K562 (cell line): ENCODE data around the gene ABAT. TPM values are rescaled to one million over a fixed set of nuclear protein-coding genes. Genes with fewer than 3 reads are reported as not detected.

ENCODE experiments used
- ATAC-seq: fragments of 200-7000 bp; cut with Tn5 transposase; 3 replicates; pipeline ENCODE4 v1.9.1; 2020; ENCODE audit warnings: moderate library complexity
- BruUV-seq: library from RNA; stranded (reverse); fragments of 400-500 nt; replicated peaks from 2 replicates; lab custom pipeline; 2021; lab: Mats Ljungman, UMichigan
- CTCF ChIA-PET: fragments of 300-600 bp; formaldehyde crosslinking; extraction: SDS; loops from one replicate; lab custom pipeline; 2021; ENCODE audit warnings: low intra/inter-chr PET ratio; lab: Yijun Ruan, JAX
- POLR2A ChIA-PET: fragments of 300-600, 350-650 bp; sonication (Branson Sonifier 250); formaldehyde crosslinking; extraction: SDS; loops from one replicate; lab custom pipeline; 2021; ENCODE audit warnings: antibody characterized with exemption, inconsistent platforms; lab: Yijun Ruan, JAX
- DNase-seq, 4 experiments: peaks; one replicate each; pipeline versions ENCODE4 v3.0.0 to v3.0.0-alpha.2; 2011 to 2018; ENCODE audit warnings: low spot score in 3 of 4, mixed read lengths in 3 of 4; ENCODE audit errors: extremely low read depth in 1 of 4
- FAIRE-seq: peaks from 2 replicates; lab custom pipeline; 2011; peaks lifted over from hg19 to GRCh38; lab: Jason Lieb, UNC
- H2AFZ ChIP-seq: 2 replicates; pipeline ENCODE4 v1.6.0; 2011; ENCODE audit warnings: low read depth, low read length, control low read depth, inconsistent platforms
- H3K27ac ChIP-seq: fragments of 200-600 bp; 3 replicates; pipeline ENCODE4 v1.8.0; 2011; ENCODE audit warnings: low read depth, mild to moderate bottlenecking, control low read depth, inconsistent platforms, low read length, moderate library complexity, mixed read lengths; ENCODE audit errors: extremely low read depth
- H3K27me3 ChIP-seq, 2 experiments: fragments of 300-600 bp in 1 of 2; 2 replicates in 1 of 2; 3 replicates in 1 of 2; pipeline versions ENCODE4 v1.6.0 to v1.8.0; 2011; ENCODE audit warnings: inconsistent platforms in 2 of 2, low read length in 2 of 2, mild to moderate bottlenecking in 1 of 2, mixed read lengths in 1 of 2, moderate library complexity in 1 of 2; ENCODE audit not compliant: control insufficient read depth in 2 of 2, insufficient read depth in 2 of 2
- H3K36me3 ChIP-seq: fragments of 300-600 bp; 3 replicates; pipeline ENCODE4 v1.8.0; 2011; ENCODE audit warnings: mild to moderate bottlenecking, low read length, inconsistent platforms; ENCODE audit not compliant: control insufficient read depth, insufficient read depth
- H3K4me1 ChIP-seq, 2 experiments: fragments of 200-600 bp in 1 of 2; replicated peaks in 1 of 2; 2 replicates in 1 of 2; 3 replicates in 1 of 2; pipeline versions ENCODE4 v1.5.1 to v1.8.0; 2011; ENCODE audit warnings: inconsistent platforms in 2 of 2, low read length in 2 of 2, mild to moderate bottlenecking in 1 of 2, mixed read lengths in 1 of 2, moderate library complexity in 1 of 2; ENCODE audit not compliant: control insufficient read depth in 2 of 2, insufficient read depth in 2 of 2
- H3K4me2 ChIP-seq: 2 replicates; pipeline ENCODE4 v1.6.1; 2011; ENCODE audit warnings: low read length, control low read depth, inconsistent platforms, mixed read lengths; ENCODE audit not compliant: insufficient read depth
- H3K4me3 ChIP-seq: fragments of 200-600 bp; sonication (generic), shearing (Covaris generic); 2 replicates; pipeline ENCODE4 v1.5.1; 2016; ENCODE audit warnings: control low read depth, inconsistent platforms
- H3K79me2 ChIP-seq: fragments of 200-600 bp; 3 replicates; pipeline ENCODE4 v1.8.0; 2011; ENCODE audit warnings: low read length, inconsistent platforms; ENCODE audit not compliant: control insufficient read depth, insufficient read depth
- H3K9ac ChIP-seq, 2 experiments: 2 replicates each; pipeline versions ENCODE4 v1.6.0 to v1.6.1; 2011; ENCODE audit warnings: low read depth in 2 of 2, low read length in 2 of 2, control low read depth in 1 of 2, inconsistent platforms in 1 of 2, mild to moderate bottlenecking in 1 of 2, mixed read lengths in 1 of 2; ENCODE audit not compliant: insufficient read depth in 1 of 2
- H3K9me1 ChIP-seq: one replicate; pipeline ENCODE4 v1.6.0; 2011; ENCODE audit warnings: inconsistent platforms, mild to moderate bottlenecking, low read length, moderate library complexity; ENCODE audit not compliant: control insufficient read depth, insufficient read depth
- H3K9me3 ChIP-seq: replicated peaks from 2 replicates; pipeline ENCODE4 v1.5.1; 2011; ENCODE audit warnings: low read depth, low read length, inconsistent platforms; ENCODE audit not compliant: control insufficient read depth, insufficient read depth
- H4K20me1 ChIP-seq: replicated peaks from 2 replicates; pipeline ENCODE4 v1.6.1; 2011; ENCODE audit warnings: low read length, inconsistent platforms, mixed read lengths; ENCODE audit not compliant: control insufficient read depth, insufficient read depth
- FOXA1 ChIP-seq: fragments of 450-650 bp; IDR thresholded peaks from 2 replicates; pipeline ENCODE4 v1.6.1; 2016; ENCODE audit warnings: mild to moderate bottlenecking, borderline replicate concordance
- STAT5B ChIP-seq: fragments of 250-450 bp; sonication (Bioruptor Pico); IDR thresholded peaks from 2 replicates; pipeline ENCODE4 v1.8.0; 2021; ENCODE audit warnings: mild to moderate bottlenecking, inconsistent platforms
- ZNF507 ChIP-seq: conservative IDR thresholded peaks from 2 replicates; pipeline ENCODE4 v1.6.1; 2017; ENCODE audit warnings: missing genetic modification characterization, missing compliant biosample characterization
- WGBS: fragments of 100-300 bp; shearing (Covaris generic); methylation state at CpG from one replicate; pipeline ENCODE4 v1.1.6; 2016; ENCODE audit warnings: low coverage, mixed read lengths; ENCODE audit not compliant: insufficient coverage; ENCODE audit errors: missing lambda C conversion rate; 5-methylcytosine and 5-hydroxymethylcytosine counted together
- in situ Hi-C: fragments of 300-500 bp; cut with MboI; formaldehyde crosslinking; loops from 4 replicates; pipeline ENCODE4 v1.15.0; 2018; ENCODE audit warnings: inconsistent platforms, mixed read lengths
- intact Hi-C: fragments of 100-400 bp; cut with micrococcal nuclease; formaldehyde crosslinking; loops from 2 replicates; pipeline ENCODE4 v1.14.2; 2022
- polyA plus RNA-seq, 8 experiments: library from polyadenylated mRNA; depleted of rRNA in 4 of 8; stranded (reverse) in 5 of 8; unstranded in 3 of 8; fragments of >200 nt; fragmentation: Nextera tagmentation in 2 of 8; fragmentation: Illumina TruSeq in 1 of 8; extraction: Ambion mirVana in 2 of 8; extraction: Trizol in 1 of 8; gene quantifications; 2 replicates each; pipeline versions ENCODE4 v1.2.1 to v1.2.3, GENCODE V29; 2011 to 2014; ENCODE audit warnings: inconsistent platforms in 1 of 8, missing spikeins in 1 of 8
- total RNA-seq, 7 experiments: library from RNA; depleted of rRNA in 6 of 7; stranded (reverse); fragments of >200 nt in 6 of 7; fragmentation: Illumina TruSeq in 2 of 7; extraction: Trizol in 2 of 7; gene quantifications; 2 replicates each; pipeline versions ENCODE4 v1.2.1 to v1.2.3, GENCODE V29; 2011 to 2021; ENCODE audit warnings: low replicate concordance in 1 of 7
- TF ChIP-seq, protein P1 (sequence below): sonication (generic); formaldehyde crosslinking; IDR thresholded peaks from 2 replicates; pipeline ENCODE4 v1.8.1; 2023; ENCODE audit warnings: missing genetic modification reagents, mild to moderate bottlenecking, borderline replicate concordance
- TF ChIP-seq, protein P2 (sequence below): fragments of 250-450 bp; sonication (Bioruptor Pico); IDR thresholded peaks from 2 replicates; pipeline ENCODE4 v1.8.0; 2022; ENCODE audit warnings: moderate library complexity, mild to moderate bottlenecking, inconsistent platforms
- TF ChIP-seq, protein P3 (sequence below): fragments of 450-650 bp; formaldehyde crosslinking; IDR thresholded peaks from 2 replicates; pipeline ENCODE4 v1.4.0; 2022; ENCODE audit warnings: missing genetic modification characterization

ABAT gene
- total and polyA plus RNA-seq, 9 of the 15 experiments (the other 6 are each of a cell fraction or from before 2014, with no cell fraction given), result 0.01 to 0.49 (median 0.10) TPM

DNA sequence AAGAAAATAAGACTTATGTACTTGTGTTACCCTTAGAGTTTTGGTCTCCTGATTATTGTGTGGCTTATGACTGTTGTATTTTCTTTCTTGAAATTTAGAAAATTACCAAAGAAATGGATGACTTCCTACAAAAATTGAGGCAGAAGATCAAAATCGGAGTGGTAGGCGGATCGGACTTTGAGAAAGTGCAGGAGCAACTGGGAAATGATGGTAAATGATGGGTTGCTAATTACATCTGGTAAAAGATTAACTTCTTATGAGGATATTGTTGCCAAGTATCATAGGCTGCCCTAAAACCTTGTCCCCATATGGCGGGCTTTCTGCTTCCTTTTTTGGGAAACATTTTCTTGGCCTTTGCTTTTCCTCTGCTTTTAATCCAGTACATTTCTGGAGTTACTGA is 127.3 kb downstream of the ABAT start:
- POLR2A ChIA-PET, result interaction anchor here (0.9 to 1.4 kb wide), 3 partner anchors 11 to 66 kb away, joined by 3 to 4 read pairs (median 3); partner anchors contain the start of gene CARHSP1
- Histone ChIP-seq H3K4me1 (peaks cover 6 to 8% of the 10 kb centered on the region in 2 experiments; a peak in 3 of 5 replicates), H3K79me2 (peaks cover 68% of the 10 kb centered on the region), H3K4me2 (no peak overlapping the region), H3K27ac (no peak overlapping the region), H3K36me3 (peaks cover 82% of the 10 kb centered on the region), H3K9me1 (no peaks in the 10 kb centered on the region), H4K20me1 (0 out of 2 replicates have a peak, but pooled peaks cover 5% of the 10 kb centered on the region), H3K9me3 (no peaks in the 10 kb centered on the region), H3K27me3 (no peaks in the 10 kb centered on the region), H2AFZ (no peak overlapping the region), H3K4me3 (no peak overlapping the region), H3K9ac (no peak overlapping the region)
- no peak for DNase-seq
- intact Hi-C loops (no loop called here), in situ Hi-C loops (no loop called here)
- ATAC-seq, result no peak
- FAIRE-seq, result no peak
- 100% methylated on average over 4 of the region's 4 CpGs for WGBS
- CTCF ChIA-PET, result no interaction called here
- no TSS peak for BruUV-seq
- TF ChIP-seq ZNF507 (tag) (no peak), STAT5B (no peak), FOXA1 (no peak)
- TF ChIP-seq, protein P1, sequence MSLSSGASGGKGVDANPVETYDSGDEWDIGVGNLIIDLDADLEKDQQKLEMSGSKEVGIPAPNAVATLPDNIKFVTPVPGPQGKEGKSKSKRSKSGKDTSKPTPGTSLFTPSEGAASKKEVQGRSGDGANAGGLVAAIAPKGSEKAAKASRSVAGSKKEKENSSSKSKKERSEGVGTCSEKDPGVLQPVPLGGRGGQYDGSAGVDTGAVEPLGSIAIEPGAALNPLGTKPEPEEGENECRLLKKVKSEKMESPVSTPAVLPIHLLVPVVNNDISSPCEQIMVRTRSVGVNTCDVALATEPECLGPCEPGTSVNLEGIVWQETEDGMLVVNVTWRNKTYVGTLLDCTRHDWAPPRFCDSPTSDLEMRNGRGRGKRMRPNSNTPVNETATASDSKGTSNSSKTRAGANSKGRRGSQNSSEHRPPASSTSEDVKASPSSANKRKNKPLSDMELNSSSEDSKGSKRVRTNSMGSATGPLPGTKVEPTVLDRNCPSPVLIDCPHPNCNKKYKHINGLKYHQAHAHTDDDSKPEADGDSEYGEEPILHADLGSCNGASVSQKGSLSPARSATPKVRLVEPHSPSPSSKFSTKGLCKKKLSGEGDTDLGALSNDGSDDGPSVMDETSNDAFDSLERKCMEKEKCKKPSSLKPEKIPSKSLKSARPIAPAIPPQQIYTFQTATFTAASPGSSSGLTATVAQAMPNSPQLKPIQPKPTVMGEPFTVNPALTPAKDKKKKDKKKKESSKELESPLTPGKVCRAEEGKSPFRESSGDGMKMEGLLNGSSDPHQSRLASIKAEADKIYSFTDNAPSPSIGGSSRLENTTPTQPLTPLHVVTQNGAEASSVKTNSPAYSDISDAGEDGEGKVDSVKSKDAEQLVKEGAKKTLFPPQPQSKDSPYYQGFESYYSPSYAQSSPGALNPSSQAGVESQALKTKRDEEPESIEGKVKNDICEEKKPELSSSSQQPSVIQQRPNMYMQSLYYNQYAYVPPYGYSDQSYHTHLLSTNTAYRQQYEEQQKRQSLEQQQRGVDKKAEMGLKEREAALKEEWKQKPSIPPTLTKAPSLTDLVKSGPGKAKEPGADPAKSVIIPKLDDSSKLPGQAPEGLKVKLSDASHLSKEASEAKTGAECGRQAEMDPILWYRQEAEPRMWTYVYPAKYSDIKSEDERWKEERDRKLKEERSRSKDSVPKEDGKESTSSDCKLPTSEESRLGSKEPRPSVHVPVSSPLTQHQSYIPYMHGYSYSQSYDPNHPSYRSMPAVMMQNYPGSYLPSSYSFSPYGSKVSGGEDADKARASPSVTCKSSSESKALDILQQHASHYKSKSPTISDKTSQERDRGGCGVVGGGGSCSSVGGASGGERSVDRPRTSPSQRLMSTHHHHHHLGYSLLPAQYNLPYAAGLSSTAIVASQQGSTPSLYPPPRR (CRISPR knock-in tag), result no peak
- TF ChIP-seq, protein P2, sequence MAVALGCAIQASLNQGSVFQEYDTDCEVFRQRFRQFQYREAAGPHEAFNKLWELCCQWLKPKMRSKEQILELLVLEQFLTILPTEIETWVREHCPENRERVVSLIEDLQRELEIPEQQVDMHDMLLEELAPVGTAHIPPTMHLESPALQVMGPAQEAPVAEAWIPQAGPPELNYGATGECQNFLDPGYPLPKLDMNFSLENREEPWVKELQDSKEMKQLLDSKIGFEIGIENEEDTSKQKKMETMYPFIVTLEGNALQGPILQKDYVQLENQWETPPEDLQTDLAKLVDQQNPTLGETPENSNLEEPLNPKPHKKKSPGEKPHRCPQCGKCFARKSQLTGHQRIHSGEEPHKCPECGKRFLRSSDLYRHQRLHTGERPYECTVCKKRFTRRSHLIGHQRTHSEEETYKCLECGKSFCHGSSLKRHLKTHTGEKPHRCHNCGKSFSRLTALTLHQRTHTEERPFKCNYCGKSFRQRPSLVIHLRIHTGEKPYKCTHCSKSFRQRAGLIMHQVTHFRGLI (CRISPR knock-in tag), result no peak
- TF ChIP-seq, protein P3, sequence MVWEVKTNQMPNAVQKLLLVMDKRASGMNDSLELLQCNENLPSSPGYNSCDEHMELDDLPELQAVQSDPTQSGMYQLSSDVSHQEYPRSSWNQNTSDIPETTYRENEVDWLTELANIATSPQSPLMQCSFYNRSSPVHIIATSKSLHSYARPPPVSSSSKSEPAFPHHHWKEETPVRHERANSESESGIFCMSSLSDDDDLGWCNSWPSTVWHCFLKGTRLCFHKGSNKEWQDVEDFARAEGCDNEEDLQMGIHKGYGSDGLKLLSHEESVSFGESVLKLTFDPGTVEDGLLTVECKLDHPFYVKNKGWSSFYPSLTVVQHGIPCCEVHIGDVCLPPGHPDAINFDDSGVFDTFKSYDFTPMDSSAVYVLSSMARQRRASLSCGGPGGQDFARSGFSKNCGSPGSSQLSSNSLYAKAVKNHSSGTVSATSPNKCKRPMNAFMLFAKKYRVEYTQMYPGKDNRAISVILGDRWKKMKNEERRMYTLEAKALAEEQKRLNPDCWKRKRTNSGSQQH (CRISPR knock-in tag), result no peak
